GM12874 (cell line): Measurements from ENCODE around the gene CDC42BPB.

Experiments
- TF ChIP-seq, protein P1 (sequence below): IDR thresholded peaks from 2 replicates; pipeline ENCODE4 v1.5.1; 2011; ENCODE audit warnings: low read depth, mild to moderate bottlenecking, control low read depth, low read length, moderate library complexity; ENCODE audit not compliant: insufficient read depth

CDC42BPB gene

DNA sequence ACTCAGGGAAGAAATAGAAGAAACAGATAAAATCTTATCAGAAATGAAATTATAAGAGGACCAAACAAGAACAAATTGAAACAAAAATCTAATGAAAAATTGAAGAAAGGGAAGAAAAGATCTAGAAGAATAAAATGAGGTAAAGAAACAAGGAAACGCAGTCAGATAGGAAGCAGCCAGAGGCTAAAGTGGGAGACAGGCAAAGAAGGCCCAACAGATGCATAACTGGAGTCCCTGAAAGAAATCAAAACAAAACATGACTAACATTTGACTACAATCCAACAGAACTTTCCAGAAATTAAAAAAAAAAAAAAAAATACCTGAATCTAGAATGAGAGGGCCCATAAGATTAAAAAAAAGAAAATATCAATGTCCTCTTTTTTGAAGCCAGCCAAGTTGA lies 69.3 kb downstream of the CDC42BPB start:
- TF ChIP-seq, protein P1, sequence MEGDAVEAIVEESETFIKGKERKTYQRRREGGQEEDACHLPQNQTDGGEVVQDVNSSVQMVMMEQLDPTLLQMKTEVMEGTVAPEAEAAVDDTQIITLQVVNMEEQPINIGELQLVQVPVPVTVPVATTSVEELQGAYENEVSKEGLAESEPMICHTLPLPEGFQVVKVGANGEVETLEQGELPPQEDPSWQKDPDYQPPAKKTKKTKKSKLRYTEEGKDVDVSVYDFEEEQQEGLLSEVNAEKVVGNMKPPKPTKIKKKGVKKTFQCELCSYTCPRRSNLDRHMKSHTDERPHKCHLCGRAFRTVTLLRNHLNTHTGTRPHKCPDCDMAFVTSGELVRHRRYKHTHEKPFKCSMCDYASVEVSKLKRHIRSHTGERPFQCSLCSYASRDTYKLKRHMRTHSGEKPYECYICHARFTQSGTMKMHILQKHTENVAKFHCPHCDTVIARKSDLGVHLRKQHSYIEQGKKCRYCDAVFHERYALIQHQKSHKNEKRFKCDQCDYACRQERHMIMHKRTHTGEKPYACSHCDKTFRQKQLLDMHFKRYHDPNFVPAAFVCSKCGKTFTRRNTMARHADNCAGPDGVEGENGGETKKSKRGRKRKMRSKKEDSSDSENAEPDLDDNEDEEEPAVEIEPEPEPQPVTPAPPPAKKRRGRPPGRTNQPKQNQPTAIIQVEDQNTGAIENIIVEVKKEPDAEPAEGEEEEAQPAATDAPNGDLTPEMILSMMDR: no peak

DNA sequence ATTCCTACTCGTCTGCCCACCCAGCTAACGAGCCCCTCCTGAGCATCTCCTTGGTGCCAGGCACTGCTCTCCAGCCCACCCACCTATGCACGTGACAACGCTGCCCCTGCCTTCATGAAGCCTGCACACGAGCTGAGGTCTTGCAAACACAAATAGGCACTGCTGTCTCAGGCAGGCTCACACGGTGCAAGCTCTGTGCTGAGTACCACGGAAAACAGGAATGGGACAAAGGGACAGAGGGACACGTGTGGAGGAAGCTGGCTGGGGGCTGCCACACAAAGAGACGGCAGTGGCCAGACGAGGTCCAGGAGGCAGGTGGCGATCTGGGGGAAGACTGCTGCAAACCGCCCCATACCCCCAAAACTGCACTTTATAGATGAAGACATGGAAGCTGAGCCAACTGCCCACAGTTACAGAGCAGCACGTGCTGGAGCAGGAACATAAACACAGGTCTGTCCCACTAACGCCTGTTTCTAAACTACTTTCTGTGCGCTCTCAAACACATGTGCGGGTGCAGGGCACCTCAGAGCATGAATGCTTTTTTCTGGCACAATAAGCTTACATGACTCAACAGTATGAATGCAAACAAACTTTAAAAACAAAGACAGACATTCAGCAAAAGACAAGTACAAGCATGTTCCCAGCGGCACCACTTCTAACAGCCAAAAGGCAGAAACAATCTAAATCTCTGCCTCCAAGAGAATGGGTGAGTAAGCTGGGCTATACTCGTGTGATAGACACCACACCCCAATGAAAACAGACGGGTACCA lies 70.4 kb downstream of the CDC42BPB start:
- TF ChIP-seq, protein P1: no peak

DNA sequence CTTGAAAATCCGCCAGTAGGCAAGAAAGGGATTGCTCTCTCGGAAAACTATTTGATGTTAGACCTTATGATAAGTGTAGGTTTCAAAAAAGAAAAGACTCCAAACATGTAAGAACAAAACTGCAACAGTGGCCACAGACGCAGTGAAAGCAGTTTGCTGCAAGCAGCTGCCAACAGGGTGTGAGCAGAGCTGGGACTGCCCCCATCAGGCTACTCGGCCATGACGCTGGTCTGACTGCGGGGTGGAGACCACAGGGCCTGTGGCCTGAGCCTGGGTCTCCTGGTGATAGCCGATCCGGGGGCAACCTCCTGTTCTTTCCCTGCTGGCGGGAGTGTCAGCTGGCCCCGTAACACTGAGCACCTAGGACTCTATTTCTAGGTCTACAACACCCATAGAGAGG lies 71.7 kb downstream of the CDC42BPB start:
- TF ChIP-seq, protein P1: no peak

DNA sequence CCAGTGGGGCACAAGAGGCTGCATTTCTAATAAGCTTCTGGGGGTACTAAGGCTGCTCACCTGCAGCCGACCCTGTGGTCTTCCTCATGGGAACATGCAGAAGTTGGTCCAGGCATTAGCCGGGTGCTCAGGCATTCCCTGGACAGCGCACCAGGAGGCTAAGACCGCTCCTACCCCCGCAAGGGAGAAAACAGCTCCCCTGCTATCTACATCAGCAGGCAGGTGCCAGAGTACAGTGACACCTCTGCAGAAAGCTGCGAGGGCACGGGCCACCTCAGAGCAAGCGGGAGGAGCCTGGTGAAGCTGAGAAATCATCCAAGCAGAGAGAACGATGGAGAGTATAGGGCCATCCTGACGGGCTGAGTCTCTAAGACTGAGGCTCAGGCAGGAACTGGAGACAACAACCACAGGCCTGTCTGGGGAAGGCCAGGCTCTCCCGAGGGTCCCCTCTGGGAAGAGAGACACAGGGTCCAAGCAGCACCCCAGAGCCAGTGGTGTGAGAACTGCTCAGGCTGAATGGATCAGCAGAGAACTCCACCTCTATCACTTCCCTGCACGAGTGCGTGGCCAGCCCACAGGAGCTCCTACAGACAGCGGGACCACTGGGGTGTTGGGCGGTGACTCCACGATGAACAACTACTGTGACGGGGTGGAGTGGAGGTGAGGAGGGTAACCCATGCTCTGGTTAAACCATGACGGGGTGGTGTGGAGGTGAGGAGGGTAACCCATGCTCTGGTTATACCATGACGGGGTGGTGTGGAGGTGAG lies 72.8 kb downstream of the CDC42BPB start:
- TF ChIP-seq, protein P1: no peak

GRCh38 chr14:102983496-102983895 lies 73.9 kb downstream of the CDC42BPB start:
- TF ChIP-seq, protein P1: no peak

GRCh38 chr14:102982852-102983470 lies 74.4 kb downstream of the CDC42BPB start:
- TF ChIP-seq, protein P1: no peak

DNA sequence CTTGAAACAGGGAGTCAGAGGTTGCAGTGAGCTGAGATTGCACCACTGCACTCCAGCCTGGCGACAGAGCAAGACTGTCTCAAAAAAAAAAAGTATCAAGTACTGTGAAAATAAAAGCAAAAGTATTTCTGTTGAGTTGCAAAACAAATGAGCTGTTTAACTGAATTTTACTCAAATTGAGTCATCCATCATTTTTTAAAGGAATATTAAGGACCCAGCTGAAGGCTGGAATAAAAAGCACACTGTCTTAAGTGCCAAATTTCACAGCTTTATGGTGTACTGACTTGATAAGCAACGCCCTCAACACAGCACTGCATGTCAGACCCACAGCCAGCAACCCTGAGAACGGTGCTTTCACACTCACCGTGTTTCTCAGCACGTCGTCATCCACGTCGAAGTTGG lies 76.9 kb downstream of the CDC42BPB start:
- TF ChIP-seq, protein P1: no peak
